HFF-Myc (cell line): ENCODE data around the gene KCTD3.

Experiments used
- DNase-seq: peaks from one replicate; pipeline ENCODE4 v3.0.0-alpha.2; 2011; ENCODE audit warnings: low read depth; ENCODE audit errors: extremely low read depth
- H3K4me3 ChIP-seq: replicated peaks from 2 replicates; pipeline ENCODE4 v1.5.1; 2011; ENCODE audit warnings: low read depth, mild to moderate bottlenecking, control low read depth, low read length
- CTCF ChIP-seq: IDR thresholded peaks from 2 replicates; pipeline ENCODE4 v1.5.1; 2012; ENCODE audit warnings: mild to moderate bottlenecking, low read depth, low read length, control low read depth; ENCODE audit errors: missing control alignments

The KCTD3 gene

GRCh38 chr1:215554865-215555264 lies 12.2 kb upstream of the KCTD3 start:
- TF ChIP-seq CTCF, result no peak
- no peak overlapping the region for H3K4me3 ChIP-seq
- DNase-seq, result no peak

GRCh38 chr1:215555531-215555930 lies 11.6 kb upstream of the KCTD3 start:
- no peak for DNase-seq
- no peak overlapping the region for H3K4me3 ChIP-seq
- TF ChIP-seq CTCF, result no peak

- no peak overlapping the region for H3K4me3 ChIP-seq
- TF ChIP-seq CTCF, result no peak
- no peak for DNase-seq
Measured at GRCh38 chr1:215556996-215557395, 10.1 kb upstream of the KCTD3 start.

- H3K4me3 ChIP-seq, result no peak overlapping the region
- no peak for DNase-seq
- TF ChIP-seq CTCF, result no peak
Measured at GRCh38 chr1:215557504-215557903, 9.6 kb upstream of the KCTD3 start.

- no peak for DNase-seq
- H3K4me3 ChIP-seq, result no peak overlapping the region
- TF ChIP-seq CTCF, result no peak
Measured at GRCh38 chr1:215557992-215558626, 9.0 kb upstream of the KCTD3 start.

- TF ChIP-seq CTCF, result no peak
- peak; percentile 21 for DNase-seq
- peak overlapping the region; percentile 59 for H3K4me3 ChIP-seq
Measured at GRCh38 chr1:215567491-215568298, 591 bp downstream of the KCTD3 start.
